HT1080 (cell line): ENCODE data around the gene RRM1. TPM values are rescaled to one million over a fixed set of nuclear protein-coding genes. Genes with fewer than 3 reads are reported as not detected.
"Not testable (repeated sequence)": the region's sequence is repeated elsewhere in the genome, so short reads cannot be mapped to it uniquely, and the experiment has no call there.

ENCODE experiments used
- DNase-seq: peaks from one replicate; pipeline ENCODE4 v3.0.0-alpha.2; 2015; ENCODE audit warnings: low read depth
- polyA plus RNA-seq, 2 experiments: library from polyadenylated mRNA; depleted of rRNA; stranded (reverse); fragments of >200 nt; gene quantifications; 2 replicates each; pipeline ENCODE4 v1.2.3, GENCODE V29; 2015
- total RNA-seq: library from RNA; depleted of rRNA; stranded (reverse); fragments of >200 nt; shearing (Covaris generic); gene quantifications from 2 replicates; pipeline ENCODE4 v1.2.3, GENCODE V29; 2014; rRNA removed

The RRM1 gene
- 123 and 134 TPM in 2 replicates for total RNA-seq
- polyA plus RNA-seq (2015; cell fraction: cytosol; rRNA removed) = 93.1 and 96.9 TPM in 2 replicates
- 226 and 252 TPM in 2 replicates for polyA plus RNA-seq (2015; cell fraction: nucleus; rRNA removed)

GRCh38 chr11:4094348-4095291 is at the start of gene RRM1:
Gene RRM1 (plus strand): TSS chr11:4094799. CDS start chr11:4095013, 214 bp downstream.
- DNase-seq = peak; percentile 96

GRCh38 chr11:4044976-4045646 is 49.5 kb upstream of the RRM1 start:
- peak; percentile 29 for DNase-seq

GRCh38 chr11:4048340-4048739 is 46.3 kb upstream of the RRM1 start:
- DNase-seq = no peak

- no peak for DNase-seq
These were observed 45.6 kb upstream of the RRM1 start for GRCh38 chr11:4049006-4049405.

GRCh38 chr11:4050138-4050537 is 44.5 kb upstream of the RRM1 start:
- DNase-seq = no peak

- not testable (repeated sequence) for DNase-seq
These were observed 41.4 kb upstream of the RRM1 start for GRCh38 chr11:4053200-4053599.

GRCh38 chr11:4054643-4055042 is 40.0 kb upstream of the RRM1 start:
- no peak for DNase-seq

- no peak for DNase-seq
These were observed 35.2 kb upstream of the RRM1 start for GRCh38 chr11:4059424-4059823.

- DNase-seq = no peak
These were observed 34.2 kb upstream of the RRM1 start for GRCh38 chr11:4060182-4060923.

- DNase-seq = no peak
These were observed 32.9 kb upstream of the RRM1 start for GRCh38 chr11:4061700-4062099.

GRCh38 chr11:4063348-4063747 is 31.3 kb upstream of the RRM1 start:
- DNase-seq = no peak

- DNase-seq = no peak
These were observed 30.2 kb upstream of the RRM1 start for GRCh38 chr11:4064278-4064955.

GRCh38 chr11:4065086-4065485 is 29.5 kb upstream of the RRM1 start:
- no peak for DNase-seq

- DNase-seq = no peak
These were observed 28.8 kb upstream of the RRM1 start for GRCh38 chr11:4065601-4066377.

GRCh38 chr11:4066910-4067309 is 27.7 kb upstream of the RRM1 start:
- DNase-seq = no peak

GRCh38 chr11:4068962-4069361 is 25.6 kb upstream of the RRM1 start:
- no peak for DNase-seq

GRCh38 chr11:4071325-4071724 is 23.3 kb upstream of the RRM1 start:
- DNase-seq = no peak

- DNase-seq = no peak
These were observed 22.7 kb upstream of the RRM1 start for GRCh38 chr11:4071914-4072313.

GRCh38 chr11:4072668-4073285 is 21.8 kb upstream of the RRM1 start:
- peak; percentile 73 for DNase-seq

- peak; percentile 29 for DNase-seq
These were observed 20.3 kb upstream of the RRM1 start for GRCh38 chr11:4074266-4074665.
